ENCODE results near the gene ELP4. TPM values are rescaled to one million over a fixed set of nuclear protein-coding genes. Genes with fewer than 3 reads are reported as not detected.
"Not testable (repeated sequence)": the region's sequence is repeated elsewhere in the genome, so short reads cannot be mapped to it uniquely, and the experiment has no call there.

Gene ELP4
- total RNA-seq, 1 experiment from 2014 or later = 32.4 TPM

GRCh38 chr11:31699066-31699465 is 189.5 kb downstream of the ELP4 start:
- no peak for DNase-seq (ENCODE audit: low spot score)

GRCh38 chr11:31702966-31703365 is 193.4 kb downstream of the ELP4 start:
- no peak for DNase-seq (ENCODE audit: low spot score)

- no peak for DNase-seq (ENCODE audit: low spot score)
Observed at GRCh38 chr11:31706357-31706756, 196.8 kb downstream of the ELP4 start.

- DNase-seq (ENCODE audit: low spot score) = peak; percentile 4
Observed at GRCh38 chr11:31711137-31711536, 201.6 kb downstream of the ELP4 start.

GRCh38 chr11:31712851-31713250 is 203.3 kb downstream of the ELP4 start:
- no peak for DNase-seq (ENCODE audit: low spot score)

- DNase-seq (ENCODE audit: low spot score) = no peak
Observed at GRCh38 chr11:31714840-31715239, 205.3 kb downstream of the ELP4 start.

GRCh38 chr11:31720225-31720624 is 210.7 kb downstream of the ELP4 start:
- DNase-seq (ENCODE audit: low spot score) = no peak

- DNase-seq (ENCODE audit: low spot score) = no peak
Observed at GRCh38 chr11:31720671-31721365, 211.3 kb downstream of the ELP4 start.

GRCh38 chr11:31722754-31723153 is 213.2 kb downstream of the ELP4 start:
- no peak for DNase-seq (ENCODE audit: low spot score)

- no peak for DNase-seq (ENCODE audit: low spot score)
Observed at GRCh38 chr11:31725176-31725575, 215.6 kb downstream of the ELP4 start.

GRCh38 chr11:31728432-31728831 is 218.9 kb downstream of the ELP4 start:
- DNase-seq (ENCODE audit: low spot score) = no peak

- DNase-seq (ENCODE audit: low spot score) = no peak
Observed at GRCh38 chr11:31740131-31740530, 230.6 kb downstream of the ELP4 start.

- DNase-seq (ENCODE audit: low spot score) = not testable (repeated sequence)
Observed at GRCh38 chr11:31740731-31741368, 231.3 kb downstream of the ELP4 start.

- no peak for DNase-seq (ENCODE audit: low spot score)
Observed at GRCh38 chr11:31747581-31747980, 238.0 kb downstream of the ELP4 start.

- DNase-seq (ENCODE audit: low spot score) = no peak
Observed at GRCh38 chr11:31757260-31757835, 247.8 kb downstream of the ELP4 start.

GRCh38 chr11:31761636-31762035 is 252.1 kb downstream of the ELP4 start:
- DNase-seq (ENCODE audit: low spot score) = no peak

- no peak for DNase-seq (ENCODE audit: low spot score)
Observed at GRCh38 chr11:31763296-31763695, 253.7 kb downstream of the ELP4 start.

- no peak for DNase-seq (ENCODE audit: low spot score)
Observed at GRCh38 chr11:31764261-31764660, 254.7 kb downstream of the ELP4 start.

GRCh38 chr11:31764766-31765165 is 255.2 kb downstream of the ELP4 start:
- DNase-seq (ENCODE audit: low spot score) = no peak

- DNase-seq (ENCODE audit: low spot score) = no peak
Observed at GRCh38 chr11:31767066-31767465, 257.5 kb downstream of the ELP4 start.

GRCh38 chr11:31767685-31768084 is 258.1 kb downstream of the ELP4 start:
- no peak for DNase-seq (ENCODE audit: low spot score)

- DNase-seq (ENCODE audit: low spot score) = no peak
Observed at GRCh38 chr11:31768749-31769640, 259.4 kb downstream of the ELP4 start.
